Suppressor macrophage (primary cell): Measurements from ENCODE around the gene SEL1L2.
A peak's percentile ranks its signal among the peaks of the same experiment; 100 is the strongest.

Source experiments
- DNase-seq, 4 experiments: peaks; one replicate each; pipeline ENCODE4 v3.0.0-alpha.2; 2020 to 2022

Gene SEL1L2

GRCh38 chr20:13928901-13929300, 61.5 kb downstream of the SEL1L2 start:
- no peak for DNase-seq

DNA sequence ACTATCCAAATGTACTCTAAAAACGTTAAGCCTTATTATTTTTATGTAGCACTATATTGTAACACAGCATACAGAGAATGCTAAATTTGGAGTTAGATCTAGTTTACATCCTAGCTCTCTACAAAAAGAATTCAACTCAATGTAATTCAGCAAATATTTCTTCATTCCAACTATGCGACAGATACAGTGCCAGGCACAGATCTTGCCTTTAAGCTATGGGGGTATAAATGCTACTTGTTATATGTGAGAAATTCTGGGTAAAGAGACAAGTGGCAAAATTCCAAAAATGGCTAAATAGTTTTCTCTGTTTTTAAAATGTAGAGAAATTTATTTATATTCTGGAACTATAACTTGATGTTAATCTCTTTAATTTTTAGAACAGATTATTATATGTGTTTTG, 63.2 kb downstream of the SEL1L2 start:
- DNase-seq = no peak

- no peak for DNase-seq
Observed at GRCh38 chr20:13922241-13922640, 68.2 kb downstream of the SEL1L2 start.

- no peak for DNase-seq
Observed at GRCh38 chr20:13915284-13915683, 75.1 kb downstream of the SEL1L2 start.

DNA sequence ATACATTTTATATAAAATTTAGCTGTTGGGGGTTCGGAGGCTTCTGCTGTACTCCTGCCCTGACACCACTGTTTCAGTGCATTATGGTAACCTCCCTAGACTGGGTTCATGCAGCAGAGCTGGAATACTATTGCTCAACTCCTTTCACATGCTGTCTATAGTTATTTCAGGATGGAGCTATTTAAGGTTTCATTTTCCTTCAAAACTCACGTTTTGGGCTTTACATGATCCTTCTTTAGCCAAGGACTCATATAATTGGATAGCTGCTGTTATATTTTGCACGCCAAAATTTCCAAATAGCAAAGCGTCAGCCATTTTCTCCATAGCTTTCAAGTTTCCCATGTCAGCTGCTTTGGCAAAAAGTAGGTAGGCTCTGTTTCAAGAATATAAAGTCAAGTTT, 76.8 kb downstream of the SEL1L2 start:
- no peak for DNase-seq

GRCh38 chr20:13913131-13913530, 77.3 kb downstream of the SEL1L2 start:
- no peak for DNase-seq

- DNase-seq = no peak
Observed at GRCh38 chr20:13910492-13910891, 79.9 kb downstream of the SEL1L2 start.

DNA sequence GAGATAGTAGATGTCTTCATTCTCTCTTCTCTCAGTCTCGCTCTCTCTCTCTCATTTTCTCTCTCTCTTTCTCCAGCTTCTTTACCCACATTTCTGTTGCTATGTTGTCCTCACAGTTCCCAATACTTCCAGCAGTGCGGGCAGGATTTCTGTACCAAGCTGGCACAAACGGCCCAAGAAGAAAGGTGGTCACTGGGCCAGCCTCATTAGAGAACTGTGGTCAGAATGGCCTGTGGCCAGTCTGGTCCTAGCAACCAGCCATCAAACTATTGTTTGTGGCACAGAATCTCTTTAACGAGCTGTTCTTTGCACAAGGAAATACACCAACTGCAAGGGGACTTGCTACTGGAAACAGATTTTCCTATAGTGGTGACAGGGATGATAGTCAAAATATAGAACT, 81.3 kb downstream of the SEL1L2 start:
- no peak for DNase-seq

GRCh38 chr20:13904766-13905165, 85.6 kb downstream of the SEL1L2 start:
- no peak for DNase-seq

GRCh38 chr20:13900496-13900895, 89.9 kb downstream of the SEL1L2 start:
- no peak for DNase-seq

DNA sequence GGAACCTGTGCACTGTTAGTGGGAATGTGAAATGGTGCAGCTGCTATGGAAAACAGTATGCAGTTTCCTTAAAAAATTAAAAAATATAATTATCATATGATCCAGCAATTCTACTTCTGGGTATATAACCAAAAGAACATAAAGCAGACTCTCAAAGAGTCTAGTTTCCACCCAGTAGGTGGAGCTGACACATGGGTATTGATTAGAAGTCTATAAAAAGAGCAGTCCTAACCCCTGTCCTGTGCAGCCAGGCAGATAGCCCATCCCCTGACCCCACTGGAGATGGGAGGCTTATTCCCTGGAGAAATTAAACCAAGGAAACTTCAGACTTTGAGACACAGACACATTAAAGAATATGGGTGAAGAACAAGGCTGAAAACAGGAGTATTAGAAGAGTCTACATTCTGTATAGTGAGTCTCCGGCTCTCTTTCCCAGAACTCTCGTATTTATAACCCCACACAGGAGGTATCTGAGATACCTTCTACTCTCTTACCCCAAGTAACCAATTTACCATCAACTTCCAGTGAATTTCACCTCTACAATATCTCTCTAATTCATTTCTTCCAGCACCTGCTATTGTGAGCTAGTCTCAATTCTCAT, 92.3 kb downstream of the SEL1L2 start:
- peak in 1 of 4 experiments; percentile 8 for DNase-seq

- DNase-seq = no peak
Observed at GRCh38 chr20:13891575-13891974, 98.8 kb downstream of the SEL1L2 start.

- no peak for DNase-seq
Observed at GRCh38 chr20:13884803-13885202, 105.6 kb downstream of the SEL1L2 start.

GRCh38 chr20:13883425-13883824, 107.0 kb downstream of the SEL1L2 start:
- DNase-seq = no peak

DNA sequence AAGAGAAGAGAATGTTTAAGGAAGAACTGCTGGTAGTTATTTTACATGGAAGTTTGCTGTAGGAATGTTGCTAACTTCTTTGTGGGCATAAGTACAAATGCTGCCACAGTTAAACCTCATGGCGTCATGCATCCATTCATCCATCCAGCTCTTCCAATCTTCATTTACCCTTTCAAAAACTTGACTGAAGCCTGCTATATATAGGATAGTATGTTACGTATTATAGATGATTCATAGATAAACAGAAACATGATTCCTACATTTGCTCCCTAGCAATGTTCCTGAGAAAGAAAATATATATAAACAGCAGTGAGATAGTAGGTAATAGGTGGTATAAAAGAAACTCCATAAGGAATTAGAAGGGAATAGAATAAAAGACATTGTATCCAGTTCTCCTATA, 111.8 kb downstream of the SEL1L2 start:
- DNase-seq = no peak

GRCh38 chr20:13877793-13878192, 112.6 kb downstream of the SEL1L2 start:
- no peak for DNase-seq

DNA sequence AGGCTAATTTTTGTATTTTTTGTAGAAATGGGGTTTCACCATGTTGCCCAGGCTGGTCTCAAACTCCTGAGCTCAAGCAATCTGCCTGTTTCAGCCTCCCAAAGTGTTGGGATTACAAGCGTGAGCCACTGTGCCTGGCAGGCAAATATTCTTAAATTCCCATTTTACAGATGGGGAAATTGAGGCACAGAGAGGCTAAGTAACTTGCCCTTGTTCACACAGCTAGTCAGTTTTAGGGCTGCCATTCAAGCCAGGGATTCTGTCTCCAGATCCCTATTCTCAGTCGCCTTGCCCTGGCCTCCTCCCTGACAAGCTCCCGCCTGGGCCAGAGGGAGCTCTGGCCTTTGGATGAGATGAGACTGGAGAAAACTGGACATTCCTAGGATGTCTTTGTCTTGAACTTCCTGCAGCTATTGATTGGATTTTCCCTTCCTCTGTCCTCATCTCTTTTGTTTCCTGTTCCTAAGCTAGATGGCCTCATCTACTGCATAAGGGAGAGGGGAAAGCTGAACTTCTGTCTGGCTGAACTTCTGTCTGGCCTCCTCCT, 115.1 kb downstream of the SEL1L2 start:
- DNase-seq = no peak

GRCh38 chr20:13874394-13875157, 115.8 kb downstream of the SEL1L2 start:
- no peak for DNase-seq

- no peak for DNase-seq
Observed at GRCh38 chr20:13873831-13874230, 116.6 kb downstream of the SEL1L2 start.

- DNase-seq = peak in 2 of 4 experiments; percentile 49 to 52
Observed at GRCh38 chr20:13870170-13870748, 120.2 kb downstream of the SEL1L2 start.

GRCh38 chr20:13868331-13868730, 122.1 kb downstream of the SEL1L2 start:
- peak; percentile 78 to 92 (median 90) for DNase-seq

DNA sequence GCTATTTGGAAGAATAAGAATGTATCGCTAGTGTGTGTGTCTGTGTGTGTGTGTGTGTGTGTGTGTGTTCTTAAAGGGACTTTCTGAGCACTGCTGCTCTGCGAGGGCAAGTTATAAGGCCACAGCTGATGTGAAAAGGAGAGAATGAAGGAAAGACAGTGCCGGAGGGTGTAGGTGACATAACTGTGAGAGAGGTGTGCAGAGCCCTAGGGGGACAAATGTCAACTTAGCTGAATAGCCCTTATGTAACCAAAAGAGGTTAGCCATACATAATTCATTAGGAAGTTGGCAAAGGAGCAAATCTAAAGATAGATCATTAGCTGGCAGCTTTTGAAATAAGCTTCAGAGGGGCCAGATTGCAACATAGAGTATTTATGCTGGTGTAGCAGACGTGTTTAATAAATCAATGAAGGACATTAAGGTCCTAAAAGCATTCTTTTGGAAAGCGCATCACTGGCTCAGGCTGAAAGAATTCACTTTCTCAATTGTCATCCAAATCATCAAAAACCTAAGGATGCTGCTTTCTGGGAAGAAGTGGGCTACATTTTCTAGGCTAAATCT, 124.5 kb downstream of the SEL1L2 start:
- DNase-seq = peak; percentile 27 to 66 (median 50)

- no peak for DNase-seq
Observed at GRCh38 chr20:13865156-13865555, 125.3 kb downstream of the SEL1L2 start.
